ENCODE measurements around the gene ATP2A1. TPM values are rescaled to one million over a fixed set of nuclear protein-coding genes. Genes with fewer than 3 reads are reported as not detected.

The ATP2A1 gene
- total and polyA plus RNA-seq, 4 donors: 0.34 to 0.92 (median 0.44) TPM

DNA sequence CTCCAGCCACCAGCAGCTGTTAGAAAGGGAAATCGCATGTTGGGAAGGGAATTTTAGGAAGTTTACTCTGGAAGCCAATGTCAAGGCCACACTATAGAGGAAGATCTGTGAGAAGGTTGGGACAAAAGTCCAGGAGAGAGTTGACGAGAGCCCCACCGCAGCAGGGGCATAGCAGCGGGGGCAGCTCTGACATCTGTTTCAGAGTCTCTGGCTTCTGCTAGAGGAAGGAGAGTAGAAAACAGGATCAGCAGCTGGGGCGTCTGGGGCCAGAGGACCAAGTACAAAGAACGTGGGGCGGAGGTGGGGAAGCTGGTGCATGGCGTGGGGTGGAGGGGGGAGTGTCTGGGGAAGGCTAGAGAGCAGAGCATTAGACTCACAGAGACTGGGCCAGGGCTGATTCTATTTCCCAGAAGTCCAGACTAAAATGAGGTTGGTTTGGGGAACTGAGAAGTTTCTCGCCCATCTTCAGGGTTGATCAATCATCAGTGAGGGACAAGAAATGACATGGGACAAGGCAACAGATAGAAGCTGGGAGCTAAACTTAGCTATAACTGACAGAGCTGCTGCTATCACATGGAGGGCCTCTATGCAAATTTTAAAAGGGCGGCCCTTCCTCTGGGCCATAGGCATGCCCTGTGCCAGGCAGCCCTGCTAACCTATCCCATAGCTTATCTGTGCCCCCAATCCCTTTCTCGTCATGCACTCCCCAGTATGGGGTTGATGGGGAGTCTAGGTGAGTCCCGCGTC lies 45.5 kb downstream of the ATP2A1 start:
- WGBS, 2 donors: 65 to 75% methylated on average over 13 of the region's 13 CpGs
- TF ChIP-seq, protein P1, sequence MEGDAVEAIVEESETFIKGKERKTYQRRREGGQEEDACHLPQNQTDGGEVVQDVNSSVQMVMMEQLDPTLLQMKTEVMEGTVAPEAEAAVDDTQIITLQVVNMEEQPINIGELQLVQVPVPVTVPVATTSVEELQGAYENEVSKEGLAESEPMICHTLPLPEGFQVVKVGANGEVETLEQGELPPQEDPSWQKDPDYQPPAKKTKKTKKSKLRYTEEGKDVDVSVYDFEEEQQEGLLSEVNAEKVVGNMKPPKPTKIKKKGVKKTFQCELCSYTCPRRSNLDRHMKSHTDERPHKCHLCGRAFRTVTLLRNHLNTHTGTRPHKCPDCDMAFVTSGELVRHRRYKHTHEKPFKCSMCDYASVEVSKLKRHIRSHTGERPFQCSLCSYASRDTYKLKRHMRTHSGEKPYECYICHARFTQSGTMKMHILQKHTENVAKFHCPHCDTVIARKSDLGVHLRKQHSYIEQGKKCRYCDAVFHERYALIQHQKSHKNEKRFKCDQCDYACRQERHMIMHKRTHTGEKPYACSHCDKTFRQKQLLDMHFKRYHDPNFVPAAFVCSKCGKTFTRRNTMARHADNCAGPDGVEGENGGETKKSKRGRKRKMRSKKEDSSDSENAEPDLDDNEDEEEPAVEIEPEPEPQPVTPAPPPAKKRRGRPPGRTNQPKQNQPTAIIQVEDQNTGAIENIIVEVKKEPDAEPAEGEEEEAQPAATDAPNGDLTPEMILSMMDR (IDR thresholded peaks at IDR 0.05; ENCODE audit: control extremely low read depth, extremely low read depth): no peak
- DNase-seq (peak in 1 of 3 donors; percentile 7), ATAC-seq (ENCODE audit: insufficient read depth, low FRiP score) (no peak)
- Histone ChIP-seq H3K4me1 (ENCODE audit: control insufficient read depth in 5 of 5, insufficient read depth in 5 of 5, low read length in 5 of 5) (peaks cover 0 to 13% (median 6%) of the 10 kb centered on the region in 5 donors), H3K27ac (ENCODE audit: low read depth in 1 of 2, low read length in 1 of 2) (peak overlapping the region in 1 of 2 donors; percentile 99), H3K9ac (ENCODE audit: insufficient read depth in 1 of 2, low read length in 2 of 2) (no peak overlapping the region), H3K9me3 (ENCODE audit: control insufficient read depth in 4 of 4, insufficient read depth in 3 of 4, low read length in 3 of 4) (no peaks in the 10 kb centered on the region), H3K27me3 (ENCODE audit: control insufficient read depth in 3 of 3, insufficient read depth in 3 of 3, low read length in 2 of 3) (no peaks in the 10 kb centered on the region), H3K4me3 (no peak overlapping the region), H3K36me3 (ENCODE audit: control insufficient read depth in 4 of 4, insufficient read depth in 4 of 4, low read length in 4 of 4) (peaks cover 0 to 10% (median 7%) of the 10 kb centered on the region in 4 donors)

DNA sequence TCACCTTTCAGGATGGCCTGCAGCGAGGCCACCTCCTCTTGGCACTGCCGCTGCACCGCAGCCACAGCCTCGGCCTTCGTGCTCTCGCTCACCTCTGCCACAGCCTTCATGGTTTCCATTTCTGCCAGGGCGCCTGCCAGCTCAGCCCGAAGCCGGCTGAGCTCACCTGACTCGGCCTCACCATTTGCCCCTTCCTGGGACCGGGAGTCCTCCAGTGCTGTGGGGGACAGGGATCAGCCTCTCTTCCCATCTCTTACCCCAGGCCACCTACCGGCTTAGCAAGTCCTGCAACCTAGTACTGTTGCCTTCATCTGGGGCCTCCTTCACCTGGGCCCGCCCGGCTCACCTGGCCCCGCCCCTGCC lies 46.1 kb downstream of the ATP2A1 start:
- Histone ChIP-seq H3K9ac (ENCODE audit: insufficient read depth in 1 of 2, low read length in 2 of 2) (no peak overlapping the region), H3K27ac (ENCODE audit: low read depth in 1 of 2, low read length in 1 of 2) (peak overlapping the region in 1 of 2 donors; percentile 99), H3K4me1 (ENCODE audit: control insufficient read depth in 5 of 5, insufficient read depth in 5 of 5, low read length in 5 of 5) (peaks cover 0 to 13% (median 6%) of the 10 kb centered on the region in 5 donors), H3K27me3 (ENCODE audit: control insufficient read depth in 3 of 3, insufficient read depth in 3 of 3, low read length in 2 of 3) (no peaks in the 10 kb centered on the region), H3K4me3 (peak overlapping the region; percentile 85), H3K9me3 (ENCODE audit: control insufficient read depth in 4 of 4, insufficient read depth in 3 of 4, low read length in 3 of 4) (no peaks in the 10 kb centered on the region), H3K36me3 (ENCODE audit: control insufficient read depth in 4 of 4, insufficient read depth in 4 of 4, low read length in 4 of 4) (peaks cover 0 to 6% (median 3%) of the 10 kb centered on the region in 4 donors)
- DNase-seq: no peak
- ATAC-seq (ENCODE audit: insufficient read depth, low FRiP score): no peak
- WGBS, 2 donors: 37 to 44% methylated on average over 15 of the region's 15 CpGs
- TF ChIP-seq, protein P1 (IDR thresholded peaks at IDR 0.05; ENCODE audit: control extremely low read depth, extremely low read depth): no peak

- Histone ChIP-seq H3K36me3 (ENCODE audit: control insufficient read depth in 4 of 4, insufficient read depth in 4 of 4, low read length in 4 of 4) (peaks cover 0 to 3% (median under 1%) of the 10 kb centered on the region in 4 donors), H3K27ac (ENCODE audit: low read depth in 1 of 2, low read length in 1 of 2) (peak within 1 kb of the TSS; percentile 99), H3K4me1 (ENCODE audit: control insufficient read depth in 5 of 5, insufficient read depth in 5 of 5, low read length in 5 of 5) (peaks cover 0 to 13% (median 6%) of the 10 kb centered on the region in 5 donors), H3K4me3 (peak within 1 kb of the TSS; percentile 85), H3K9me3 (ENCODE audit: control insufficient read depth in 4 of 4, insufficient read depth in 3 of 4, low read length in 3 of 4) (no peaks in the 10 kb centered on the region), H3K9ac (ENCODE audit: insufficient read depth in 1 of 2, low read length in 2 of 2) (peak within 1 kb of the TSS; percentile 88 to 94), H3K27me3 (ENCODE audit: control insufficient read depth in 3 of 3, insufficient read depth in 3 of 3, low read length in 2 of 3) (no peaks in the 10 kb centered on the region)
- WGBS, 2 donors: 1% methylated on average over 60 to 66 of the region's 66 CpGs
- ATAC-seq (ENCODE audit: insufficient read depth, low FRiP score): peak; percentile 92
- DNase-seq: peak; percentile 94 to 97 (median 96)
- TF ChIP-seq, protein P1 (IDR thresholded peaks at IDR 0.05; ENCODE audit: control extremely low read depth, extremely low read depth): no peak
These were observed 46.6 kb downstream of the ATP2A1 start, which contains the start of gene RABEP2 for GRCh38 chr16:28924762-28925385. TSS of gene RABEP2 (minus strand) at chr16:28925238. CDS start at chr16:28925163, 75 bp downstream.
